Measurements from ENCODE around the gene BCAS1.

- no peak for TF ChIP-seq CTCF (IDR thresholded peaks at IDR 0.05)
- TF ChIP-seq POLR2A (IDR thresholded peaks at IDR 0.05), result no peak
Measured at GRCh38 chr20:54110457-54110856, 40.1 kb upstream of the BCAS1 start.
